H1 (cell line): ENCODE results near the gene OMG. TPM values are rescaled to one million over a fixed set of nuclear protein-coding genes. Genes with fewer than 3 reads are reported as not detected.

Experiments
- CTCF ChIA-PET: fragments of 300-600 bp; sonication (Branson Sonifier 250); formaldehyde crosslinking; loops from one replicate; lab custom pipeline; 2021; ENCODE audit not compliant: partially characterized antibody; lab: Charles Lee
- POLR2A ChIA-PET: fragments of 300-600 bp; sonication (Branson Sonifier 250); formaldehyde crosslinking; loops from one replicate; lab custom pipeline; 2021; ENCODE audit warnings: inconsistent platforms; ENCODE audit not compliant: partially characterized antibody; lab: Charles Lee
- DNase-seq, 2 experiments: peaks; one replicate each; pipeline versions ENCODE4 v3.0.0 to v3.0.0-alpha.2; 2010 to 2022; ENCODE audit warnings: low spot score in 2 of 2, low read depth in 1 of 2, mixed read lengths in 1 of 2
- FAIRE-seq: peaks from 2 replicates; lab custom pipeline; 2011; peaks lifted over from hg19 to GRCh38; lab: Jason Lieb, UNC
- H2AFZ ChIP-seq: 2 replicates; pipeline ENCODE4 v1.8.1; 2012; ENCODE audit warnings: low read length, inconsistent platforms
- H2AK5ac ChIP-seq: 2 replicates; pipeline ENCODE4 v1.6.1; 2013; ENCODE audit warnings: low read depth, low read length
- H2BK120ac ChIP-seq: replicated peaks from 2 replicates; pipeline ENCODE3; 2013; ENCODE audit warnings: low read depth, low read length, inconsistent platforms
- H2BK12ac ChIP-seq: 2 replicates; pipeline ENCODE4 v1.6.1; 2013; ENCODE audit warnings: low read depth, low read length
- H2BK15ac ChIP-seq: 2 replicates; pipeline ENCODE4 v1.6.1; 2013; ENCODE audit warnings: low read length
- H2BK20ac ChIP-seq: 2 replicates; pipeline ENCODE4 v1.6.1; 2013; ENCODE audit warnings: low read length
- H2BK5ac ChIP-seq: 2 replicates; pipeline ENCODE4 v1.6.1; 2013; ENCODE audit warnings: low read depth, low read length
- H3K14ac ChIP-seq: 2 replicates; pipeline ENCODE4 v1.6.1; 2013; ENCODE audit warnings: inconsistent platforms; ENCODE audit not compliant: insufficient read length
- H3K18ac ChIP-seq: 2 replicates; pipeline ENCODE4 v1.6.1; 2013; ENCODE audit warnings: low read length; ENCODE audit errors: extremely low read depth
- H3K23ac ChIP-seq: 2 replicates; pipeline ENCODE4 v1.6.1; 2013; ENCODE audit warnings: inconsistent platforms; ENCODE audit not compliant: insufficient read length
- H3K23me2 ChIP-seq: 2 replicates; pipeline ENCODE4 v1.6.1; 2013; ENCODE audit warnings: low read depth, low read length
- H3K27ac ChIP-seq: 2 replicates; pipeline ENCODE4 v1.6.1; 2011; ENCODE audit warnings: low read depth, low read length, inconsistent platforms
- H3K27me3 ChIP-seq, 4 experiments: replicated peaks in 1 of 4; 1 replicate in 1 of 4; 2 replicates in 3 of 4; pipeline versions ENCODE4 v1.6.1 to v1.8.1; 2011 to 2013; ENCODE audit warnings: low read length in 3 of 4, mild to moderate bottlenecking in 3 of 4, inconsistent platforms in 2 of 4, mixed read lengths in 2 of 4, moderate library complexity in 1 of 4; ENCODE audit not compliant: control insufficient read depth in 3 of 4, insufficient read depth in 3 of 4; ENCODE audit errors: extremely low read depth in 1 of 4
- H3K36me3 ChIP-seq, 4 experiments: 2 replicates each; pipeline versions ENCODE4 v1.6.1 to v1.8.1; 2011 to 2013; ENCODE audit warnings: mild to moderate bottlenecking in 4 of 4, low read length in 3 of 4, moderate library complexity in 2 of 4, control low read depth in 1 of 4, inconsistent platforms in 1 of 4; ENCODE audit not compliant: insufficient read depth in 4 of 4, control insufficient read depth in 2 of 4
- H3K4ac ChIP-seq: replicated peaks from 2 replicates; pipeline ENCODE3; 2013; ENCODE audit warnings: low read length, low read depth, mixed read lengths, inconsistent platforms; ENCODE audit not compliant: insufficient read length
- H3K4me1 ChIP-seq, 4 experiments: replicated peaks in 1 of 4; 1 replicate in 1 of 4; 2 replicates in 3 of 4; pipeline versions ENCODE4 v1.6.1 to v1.8.1; 2011 to 2013; ENCODE audit warnings: low read length in 3 of 4, inconsistent platforms in 2 of 4, mixed read lengths in 1 of 4; ENCODE audit not compliant: insufficient read depth in 4 of 4, control insufficient read depth in 3 of 4
- H3K4me2 ChIP-seq, 2 experiments: 2 replicates each; pipeline versions ENCODE4 v1.6.1 to v1.8.1; 2011 to 2013; ENCODE audit warnings: low read depth in 2 of 2, low read length in 2 of 2, control low read depth in 1 of 2, inconsistent platforms in 1 of 2, mild to moderate bottlenecking in 1 of 2; ENCODE audit not compliant: insufficient read depth in 1 of 2
- H3K4me3 ChIP-seq, 4 experiments: fragments of 200-600, 300-600 bp in 1 of 4; sonication (generic), shearing (Covaris generic), sonication (Bioruptor Twin) in 1 of 4; 2 replicates each; pipeline versions ENCODE4 v1.5.1 to v1.8.1; 2011 to 2016; ENCODE audit warnings: low read length in 4 of 4, low read depth in 3 of 4, control low read depth in 2 of 4, inconsistent platforms in 2 of 4, mild to moderate bottlenecking in 2 of 4, mixed read lengths in 1 of 4, moderate library complexity in 1 of 4; ENCODE audit not compliant: insufficient read depth in 2 of 4; ENCODE audit errors: extremely low read depth in 1 of 4
- H3K56ac ChIP-seq: replicated peaks from 2 replicates; pipeline ENCODE3; 2013; ENCODE audit warnings: low read depth, mild to moderate bottlenecking, mixed read lengths, low read length, inconsistent platforms; ENCODE audit not compliant: insufficient read length
- H3K79me1 ChIP-seq: 2 replicates; pipeline ENCODE4 v1.6.1; 2013; ENCODE audit warnings: low read depth, low read length, control low read depth
- H3K79me2 ChIP-seq, 2 experiments: 2 replicates each; pipeline versions ENCODE4 v1.6.1 to v1.8.1; 2012 to 2013; ENCODE audit warnings: low read length in 2 of 2, mild to moderate bottlenecking in 2 of 2, inconsistent platforms in 1 of 2; ENCODE audit not compliant: insufficient read depth in 2 of 2, control insufficient read depth in 1 of 2
- H3K9ac ChIP-seq, 4 experiments: replicated peaks in 1 of 4; 1 replicate in 1 of 4; 2 replicates in 3 of 4; pipeline versions ENCODE4 v1.6.1 to v1.8.1; 2011 to 2013; ENCODE audit warnings: low read depth in 3 of 4, low read length in 3 of 4, control low read depth in 2 of 4, mild to moderate bottlenecking in 2 of 4, moderate library complexity in 2 of 4, inconsistent platforms in 1 of 4; ENCODE audit errors: extremely low read depth in 1 of 4
- H3K9me3 ChIP-seq, 2 experiments: 2 replicates each; pipeline versions ENCODE4 v1.6.1 to v1.8.1; 2012 to 2013; ENCODE audit warnings: mild to moderate bottlenecking in 2 of 2, moderate library complexity in 2 of 2, control low read depth in 1 of 2, inconsistent platforms in 1 of 2, low read depth in 1 of 2, low read length in 1 of 2, mixed read lengths in 1 of 2; ENCODE audit not compliant: insufficient read depth in 2 of 2
- H4K20me1 ChIP-seq, 2 experiments: replicated peaks in 1 of 2; 2 replicates each; pipeline versions ENCODE3 to v1.8.1; 2011 to 2013; ENCODE audit warnings: inconsistent platforms in 2 of 2, low read length in 2 of 2, mild to moderate bottlenecking in 1 of 2; ENCODE audit not compliant: insufficient read depth in 2 of 2, control insufficient read depth in 1 of 2
- H4K5ac ChIP-seq: 2 replicates; pipeline ENCODE4 v1.6.1; 2013; ENCODE audit warnings: low read length, low read depth, mixed read lengths, inconsistent platforms; ENCODE audit not compliant: insufficient read length
- H4K8ac ChIP-seq: 2 replicates; pipeline ENCODE4 v1.8.0; 2013; ENCODE audit warnings: mild to moderate bottlenecking, moderate library complexity, low read length, inconsistent platforms; ENCODE audit not compliant: insufficient read depth; ENCODE audit errors: extremely low read depth
- H4K91ac ChIP-seq: replicated peaks from 2 replicates; pipeline ENCODE3; 2013; ENCODE audit warnings: low read length, mixed read lengths, inconsistent platforms; ENCODE audit not compliant: insufficient read length
- ATF3 ChIP-seq: IDR thresholded peaks from 2 replicates; pipeline ENCODE4 v1.6.1; 2011; ENCODE audit warnings: low read depth, mild to moderate bottlenecking, low read length; ENCODE audit not compliant: insufficient read depth
- FOSL1 ChIP-seq: IDR thresholded peaks from 2 replicates; pipeline ENCODE4 v1.6.1; 2011; ENCODE audit warnings: mild to moderate bottlenecking, low read depth, low read length, moderate library complexity; ENCODE audit not compliant: insufficient read depth
- NRF1 ChIP-seq: IDR thresholded peaks from 2 replicates; pipeline ENCODE4 v1.6.1; 2011; ENCODE audit warnings: mild to moderate bottlenecking, low read depth, low read length, improper control_type of control experiment
- RBBP5 ChIP-seq: IDR thresholded peaks from 2 replicates; pipeline ENCODE4 v1.7.1; 2012; ENCODE audit warnings: low read depth, mild to moderate bottlenecking, inconsistent platforms, low read length, moderate library complexity, borderline replicate concordance
- RNF2 ChIP-seq: fragments of 200-900, 300-1000 bp; sonication (generic); IDR thresholded peaks from 2 replicates; pipeline ENCODE4 v1.7.1; 2016; ENCODE audit warnings: borderline replicate concordance, low read depth, mild to moderate bottlenecking, antibody characterized with exemption, low read length; ENCODE audit not compliant: poor library complexity, severe bottlenecking; ENCODE audit errors: missing control alignments
- SIRT6 ChIP-seq: IDR thresholded peaks from one replicate; pipeline ENCODE4 v1.7.1; 2012; ENCODE audit warnings: low read length, inconsistent platforms
- SP1 ChIP-seq: IDR thresholded peaks from 2 replicates; pipeline ENCODE4 v1.6.1; 2011; ENCODE audit warnings: low read depth, low read length
- SRF ChIP-seq: IDR thresholded peaks from 2 replicates; pipeline ENCODE4 v1.6.1; 2011; ENCODE audit warnings: mild to moderate bottlenecking, low read depth, low read length, moderate library complexity
- USF2 ChIP-seq: IDR thresholded peaks from 2 replicates; pipeline ENCODE4 v1.6.1; 2011; ENCODE audit warnings: low read length, improper control_type of control experiment
- ZNF274 ChIP-seq: IDR thresholded peaks from 2 replicates; pipeline ENCODE4 v1.7.0; 2012; ENCODE audit warnings: low read length, borderline replicate concordance; ENCODE audit errors: extremely low read depth
- WGBS, 2 experiments: shearing (Covaris generic) in 1 of 2; methylation state at CpG; one replicate each; pipeline versions ENCODE4 v1.1.6 to v1.1.7; 2013 to 2015; ENCODE audit warnings: low lambda C conversion rate in 2 of 2, mixed read lengths in 2 of 2, inconsistent platforms in 1 of 2, low coverage in 1 of 2, missing lambda C conversion rate in 1 of 2; ENCODE audit not compliant: insufficient replicate concordance in 2 of 2, insufficient coverage in 1 of 2, insufficient read length in 1 of 2; ENCODE audit errors: extremely low coverage in 1 of 2, missing lambda C conversion rate in 1 of 2; 5-methylcytosine and 5-hydroxymethylcytosine counted together
- polyA plus RNA-seq, 7 experiments: library from polyadenylated mRNA; depleted of rRNA in 3 of 7; stranded (reverse) in 5 of 7; unstranded in 2 of 7; fragments of >200 nt in 5 of 7; fragments of 200-250 nt in 2 of 7; gene quantifications; 1 replicate in 5 of 7; 2 replicates in 1 of 7; 4 replicates in 1 of 7; pipeline versions ENCODE4 v1.2.1 to v1.2.3, GENCODE V29; 2011 to 2013; ENCODE audit warnings: missing spikeins in 2 of 7, mixed read lengths in 2 of 7
- total RNA-seq: library from RNA; stranded (reverse); fragmentation: NEBNext Ultra II Directional; extraction: Animal tissue kit (Norgen Biotek cat#: 25700); gene quantifications from 2 replicates; pipeline ENCODE4 v1.2.1, GENCODE V29; 2021
- TF ChIP-seq, protein P1 (sequence below): IDR thresholded peaks from 2 replicates; pipeline ENCODE4 v1.6.1; 2012; ENCODE audit warnings: low read length, inconsistent platforms

OMG gene
- total and polyA plus RNA-seq, 2 of the 8 experiments (the other 6 are each of a cell fraction or from before 2014, with no cell fraction given) = not detected

GRCh38 chr17:31274252-31274651, 22.8 kb downstream of the OMG start:
- Histone ChIP-seq H3K4ac (no peak overlapping the region), H3K79me1 (no peaks in the 10 kb centered on the region), H3K4me2 (no peak overlapping the region), H3K4me3 (no peak overlapping the region), H3K18ac (no peak overlapping the region), H3K23ac (no peak overlapping the region), H4K5ac (no peak overlapping the region), H3K4me1 (peaks cover 0 to 5% (median 3%) of the 10 kb centered on the region in 4 experiments; a peak in 5 of 7 replicates), H2BK20ac (no peak overlapping the region), H4K91ac (no peak overlapping the region), H2AK5ac (no peak overlapping the region), H3K14ac (no peak overlapping the region), H3K23me2 (no peaks in the 10 kb centered on the region), H3K27me3 (no peaks in the 10 kb centered on the region), H3K27ac (no peak overlapping the region), H4K8ac (no peak overlapping the region), H2BK15ac (no peak overlapping the region), H2BK12ac (no peak overlapping the region), H2AFZ (no peak overlapping the region), H3K79me2 (no peaks in the 10 kb centered on the region), H3K56ac (no peak overlapping the region), H3K36me3 (0 out of 8 replicates have a peak, but pooled peaks cover 0 to 6% (median 1%) of the 10 kb centered on the region in 4 experiments), H2BK120ac (no peak overlapping the region), H3K9ac (no peak overlapping the region), H2BK5ac (no peak overlapping the region), H3K9me3 (no peaks in the 10 kb centered on the region), H4K20me1 (no peaks in the 10 kb centered on the region)
- ChIA-PET POLR2A (no interaction called here), CTCF (no interaction called here)
- WGBS, 2 experiments = 90% methylated on average over 2 of the region's 2 CpGs; no CpG with 5 or more reads in 1 of the 2 experiments
- DNase-seq (no peak), FAIRE-seq (no peak)
- TF ChIP-seq SRF = no peak
- TF ChIP-seq NRF1 = no peak
- TF ChIP-seq SIRT6 = no peak
- TF ChIP-seq, protein P1, sequence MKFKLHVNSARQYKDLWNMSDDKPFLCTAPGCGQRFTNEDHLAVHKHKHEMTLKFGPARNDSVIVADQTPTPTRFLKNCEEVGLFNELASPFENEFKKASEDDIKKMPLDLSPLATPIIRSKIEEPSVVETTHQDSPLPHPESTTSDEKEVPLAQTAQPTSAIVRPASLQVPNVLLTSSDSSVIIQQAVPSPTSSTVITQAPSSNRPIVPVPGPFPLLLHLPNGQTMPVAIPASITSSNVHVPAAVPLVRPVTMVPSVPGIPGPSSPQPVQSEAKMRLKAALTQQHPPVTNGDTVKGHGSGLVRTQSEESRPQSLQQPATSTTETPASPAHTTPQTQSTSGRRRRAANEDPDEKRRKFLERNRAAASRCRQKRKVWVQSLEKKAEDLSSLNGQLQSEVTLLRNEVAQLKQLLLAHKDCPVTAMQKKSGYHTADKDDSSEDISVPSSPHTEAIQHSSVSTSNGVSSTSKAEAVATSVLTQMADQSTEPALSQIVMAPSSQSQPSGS = no peak
- no peak for TF ChIP-seq USF2
- TF ChIP-seq ATF3 = no peak
- TF ChIP-seq RBBP5 = no peak
- TF ChIP-seq FOSL1 = no peak
- no peak for TF ChIP-seq ZNF274
- TF ChIP-seq RNF2 = no peak
- TF ChIP-seq SP1 = no peak
